Ovary (tissue), 9 donors: ENCODE data around the gene CYB561A3. TPM values are rescaled to one million over a fixed set of nuclear protein-coding genes. Genes with fewer than 3 reads are reported as not detected.

Experiments
- DNase-seq, 5 donors: peaks; one replicate each; pipeline ENCODE4 v3.0.0-alpha.2; 2019 to 2020
- H3K27ac ChIP-seq, 2 donors: fragments of 200-600 bp; one replicate each; pipeline versions ENCODE4 v1.5.1 to v1.8.0; 2019 to 2022
- H3K27me3 ChIP-seq: fragments of 200-600 bp; one replicate; pipeline ENCODE4 v1.8.0; 2022
- H3K36me3 ChIP-seq: fragments of 200-600 bp; sonication (generic); one replicate; pipeline ENCODE4 v1.5.1; 2019
- H3K4me1 ChIP-seq: one replicate; pipeline ENCODE4 v1.8.1; 2013; ENCODE audit warnings: mild to moderate bottlenecking, moderate library complexity; ENCODE audit not compliant: insufficient read depth
- H3K4me3 ChIP-seq: fragments of 200-600 bp; sonication (generic); one replicate; pipeline ENCODE4 v1.5.1; 2017
- H3K9me3 ChIP-seq, 2 donors: fragments of 200-600 bp in 1 of 2; sonication (generic) in 1 of 2; one replicate each; pipeline versions ENCODE4 v1.5.1 to v1.8.1; 2013 to 2019; ENCODE audit warnings: mild to moderate bottlenecking in 1 of 2, moderate library complexity in 1 of 2
- CTCF ChIP-seq, 3 donors: fragments of 450-650 bp in 2 of 3; fragments of 200-600 bp in 1 of 3; IDR thresholded peaks; one replicate each; pipeline versions ENCODE4 v1.5.1 to v1.8.0; 2016 to 2022; ENCODE audit warnings: antibody characterized with exemption in 3 of 3, mild to moderate bottlenecking in 1 of 3
- EP300 ChIP-seq: sonication (generic); formaldehyde crosslinking; IDR thresholded peaks from one replicate; pipeline ENCODE4 v1.6.1; 2017; ENCODE audit warnings: antibody characterized with exemption
- POLR2A ChIP-seq: fragments of 450-650 bp; IDR thresholded peaks from one replicate; pipeline ENCODE4 v1.6.1; 2017; ENCODE audit warnings: antibody characterized with exemption, mild to moderate bottlenecking, moderate library complexity
- WGBS, 3 donors: extraction: QIAGEN DNeasy Blood & Tissue Kit in 1 of 3; methylation state at CpG; one replicate each; pipeline versions ENCODE4 v1.1.5 to v1.1.7; 2013 to 2017; 5-methylcytosine and 5-hydroxymethylcytosine counted together
- intact Hi-C, 4 donors: fragments of 100-400 bp; cut with DNase I; formaldehyde crosslinking; loops; one replicate each; pipeline versions ENCODE4 v1.11.0 to v1.15.1; 2022 to 2023
- polyA plus RNA-seq, 2 donors: library from polyadenylated mRNA; stranded (reverse); fragments of 200-250 nt in 1 of 2; fragments of 350-450 nt in 1 of 2; fragmentation: Illumina TruSeq in 1 of 2; extraction: RNeasy Lipid Tissue Mini Kit (QIAGEN cat#74804) in 1 of 2; gene quantifications; one replicate each; pipeline ENCODE4 v1.2.3, GENCODE V29; 2013 to 2014
- total RNA-seq, 7 donors: library from RNA; depleted of rRNA in 2 of 7; stranded (reverse); fragments of >200 nt in 2 of 7; fragmentation: NEBNext Ultra II Directional in 3 of 7; extraction: Animal tissue kit (Norgen Biotek cat#: 25700) in 3 of 7; gene quantifications; one replicate each; pipeline versions ENCODE4 v1.1.0 to v1.2.4, GENCODE V29; 2016 to 2023
- donor health status: DM: no; HTN: no; CAD: no; lungs with moderate emphysema.
- donor health status: DM: no; HTN: no; CAD: no.
- donor health status: Bipolar disorder and iron deficiency.
- donor health status: DM: yes; HTN: yes; CAD: no.
- donor health status: DM: no; HTN: no; CAD: no.
- donor health status: DM: yes; HTN: yes; CAD: no.

CYB561A3 gene
- total and polyA plus RNA-seq, 9 donors, result 24.1 to 58.3 (median 44.1) TPM

DNA sequence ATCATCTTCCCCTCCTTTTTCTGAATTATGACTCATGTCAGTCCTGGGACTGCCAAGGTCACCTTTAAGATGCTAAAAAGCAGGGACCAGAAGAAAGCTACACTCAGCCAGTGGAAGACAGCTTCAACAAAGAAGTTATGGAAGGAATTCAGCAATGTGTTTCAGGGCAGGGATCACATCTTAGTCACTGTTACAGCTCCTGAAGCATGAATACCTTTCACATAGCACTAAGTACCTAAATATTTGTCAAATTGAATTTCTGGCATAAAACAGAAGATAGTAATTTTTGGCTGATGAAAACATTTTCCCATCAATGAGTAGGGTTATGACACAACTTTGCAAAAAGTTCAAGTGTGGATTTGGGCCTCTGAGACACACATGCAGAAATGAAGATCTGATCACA, 34.0 kb downstream of the CYB561A3 start:
- DNase-seq, result no peak
- Histone ChIP-seq H3K27me3 (no peaks in the 10 kb centered on the region), H3K4me3 (no peak overlapping the region), H3K27ac (no peak overlapping the region), H3K4me1 (peaks cover 7% of the 10 kb centered on the region), H3K36me3 (no peaks in the 10 kb centered on the region), H3K9me3 (no peaks in the 10 kb centered on the region)
- TF ChIP-seq POLR2A (no peak), CTCF (IDR thresholded peaks at IDR 0.05) (no peak), EP300 (no peak)
- intact Hi-C loops, result no loop called here

DNA sequence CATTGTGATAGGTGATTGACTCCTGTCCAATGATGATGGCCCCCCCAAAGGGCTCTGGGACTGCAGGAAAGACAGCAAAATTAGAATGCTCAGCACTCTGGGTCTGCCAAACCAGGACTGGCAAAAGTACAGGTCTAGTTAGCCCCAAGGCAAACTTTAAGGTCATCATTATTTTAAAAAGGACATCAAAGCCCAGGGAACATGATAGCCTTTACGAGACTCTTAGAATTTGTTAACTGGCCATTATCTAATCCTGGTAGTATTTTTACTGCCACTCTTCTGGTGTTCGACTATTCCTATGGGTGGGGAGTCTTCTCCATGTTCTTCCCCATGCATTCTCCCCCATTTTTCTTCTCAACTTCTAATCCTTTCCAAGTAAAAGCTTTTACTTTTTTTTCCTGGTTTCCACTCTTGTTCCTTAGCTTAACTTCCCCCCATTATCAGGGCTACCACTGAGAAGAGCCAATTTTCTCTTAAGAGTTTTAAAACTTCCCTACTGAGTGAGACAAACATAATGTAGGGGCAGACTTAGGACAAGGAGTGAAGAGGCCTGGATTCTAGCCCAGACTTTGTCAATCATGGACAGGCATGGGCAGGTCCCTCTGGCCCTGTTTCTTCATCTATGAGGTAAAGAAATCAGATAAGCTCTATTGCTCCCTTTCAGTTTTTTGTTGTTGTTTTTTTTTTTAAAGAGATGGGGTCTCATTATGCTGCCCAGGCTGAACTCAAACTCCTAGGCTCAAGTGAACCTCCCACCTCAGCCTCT, 35.9 kb downstream of the CYB561A3 start:
- Histone ChIP-seq H3K4me3 (no peak overlapping the region), H3K27me3 (no peaks in the 10 kb centered on the region), H3K9me3 (no peaks in the 10 kb centered on the region), H3K36me3 (no peaks in the 10 kb centered on the region), H3K4me1 (no peaks in the 10 kb centered on the region), H3K27ac (no peak overlapping the region)
- no peak for DNase-seq
- intact Hi-C loops, result no loop called here
- WGBS, 3 donors, result 73 to 82% (median 79%) methylated on average over 2 of the region's 2 CpGs
- TF ChIP-seq POLR2A, result no peak
- TF ChIP-seq CTCF (IDR thresholded peaks at IDR 0.05), result no peak
- TF ChIP-seq EP300, result no peak

- DNase-seq, result no peak
- no peak overlapping the region for H3K4me3 ChIP-seq
- 61 to 74% (median 62%) methylated on average over 2 of the region's 2 CpGs for WGBS, 3 donors
- H3K27ac ChIP-seq, result no peak overlapping the region
- TF ChIP-seq CTCF (IDR thresholded peaks at IDR 0.05) (no peak), EP300 (no peak), POLR2A (no peak)
- H3K4me1 ChIP-seq, result peaks cover 2% of the 10 kb centered on the region
- H3K36me3 ChIP-seq, result no peaks in the 10 kb centered on the region
- intact Hi-C loops, result no loop called here
- H3K9me3 ChIP-seq, result no peaks in the 10 kb centered on the region
- H3K27me3 ChIP-seq, result no peaks in the 10 kb centered on the region
These were observed 46.4 kb downstream of the CYB561A3 start for GRCh38 chr11:61315260-61315659.

GRCh38 chr11:61310749-61311148, 50.9 kb downstream of the CYB561A3 start:
- H3K27ac ChIP-seq, result no peak overlapping the region
- no peak overlapping the region for H3K4me3 ChIP-seq
- no peak for DNase-seq
- H3K4me1 ChIP-seq, result peaks cover 2% of the 10 kb centered on the region
- no peaks in the 10 kb centered on the region for H3K36me3 ChIP-seq
- H3K27me3 ChIP-seq, result no peaks in the 10 kb centered on the region
- 33 to 49% (median 36%) methylated on average over 8 of the region's 8 CpGs for WGBS, 3 donors
- TF ChIP-seq CTCF (IDR thresholded peaks at IDR 0.05) (no peak), EP300 (no peak), POLR2A (no peak)
- intact Hi-C loops, result no loop called here
- no peaks in the 10 kb centered on the region for H3K9me3 ChIP-seq
